Progenitor cell of endocrine pancreas (in vitro differentiated cells): ENCODE measurements around the gene ZEB1. TPM values are rescaled to one million over a fixed set of nuclear protein-coding genes. Genes with fewer than 3 reads are reported as not detected.

Experiments used
- DNase-seq: peaks from one replicate; pipeline ENCODE4 v3.0.0; 2021; ENCODE audit warnings: low spot score; ENCODE audit not compliant: unreplicated experiment
- H3K27ac Mint-ChIP-seq: 2 replicates; pipeline ENCODE4 v1.8.0; 2021; ENCODE audit warnings: mild to moderate bottlenecking, moderate library complexity, mixed read lengths
- H3K27me3 Mint-ChIP-seq: 2 replicates; pipeline ENCODE4 v1.8.0; 2021; ENCODE audit warnings: mixed read lengths
- H3K36me3 Mint-ChIP-seq: 2 replicates; pipeline ENCODE4 v1.8.0; 2022; ENCODE audit warnings: mixed read lengths; ENCODE audit not compliant: insufficient read depth
- H3K4me1 Mint-ChIP-seq: 2 replicates; pipeline ENCODE4 v1.8.0; 2021; ENCODE audit warnings: low read depth, mixed read lengths
- H3K4me3 Mint-ChIP-seq: 2 replicates; pipeline ENCODE4 v1.8.0; 2021; ENCODE audit warnings: low read depth, mild to moderate bottlenecking, moderate library complexity, mixed read lengths
- H3K9me3 Mint-ChIP-seq: 2 replicates; pipeline ENCODE4 v1.8.0; 2021; ENCODE audit warnings: low read depth, mixed read lengths
- total RNA-seq: library from RNA; stranded (reverse); gene quantifications from 2 replicates; pipeline ENCODE4 v1.2.1, GENCODE V29; 2021
- TF ChIP-seq, protein P1 (sequence below): fragments of 200-600 bp; sonication (generic); IDR thresholded peaks from one replicate; pipeline ENCODE4 v1.5.0; 2021; ENCODE audit warnings: antibody characterized with exemption, mild to moderate bottlenecking; ENCODE audit not compliant: unreplicated experiment

ZEB1 gene
- total RNA-seq, 1 donor from 2014 or later: 1.7 TPM

GRCh38 chr10:31468536-31468859, 149.5 kb downstream of the ZEB1 start:
- H3K27me3 Mint-ChIP-seq: no peaks in the 10 kb centered on the region
- peaks cover 9% of the 10 kb centered on the region for H3K9me3 Mint-ChIP-seq
- DNase-seq: no peak
- TF ChIP-seq, protein P1, sequence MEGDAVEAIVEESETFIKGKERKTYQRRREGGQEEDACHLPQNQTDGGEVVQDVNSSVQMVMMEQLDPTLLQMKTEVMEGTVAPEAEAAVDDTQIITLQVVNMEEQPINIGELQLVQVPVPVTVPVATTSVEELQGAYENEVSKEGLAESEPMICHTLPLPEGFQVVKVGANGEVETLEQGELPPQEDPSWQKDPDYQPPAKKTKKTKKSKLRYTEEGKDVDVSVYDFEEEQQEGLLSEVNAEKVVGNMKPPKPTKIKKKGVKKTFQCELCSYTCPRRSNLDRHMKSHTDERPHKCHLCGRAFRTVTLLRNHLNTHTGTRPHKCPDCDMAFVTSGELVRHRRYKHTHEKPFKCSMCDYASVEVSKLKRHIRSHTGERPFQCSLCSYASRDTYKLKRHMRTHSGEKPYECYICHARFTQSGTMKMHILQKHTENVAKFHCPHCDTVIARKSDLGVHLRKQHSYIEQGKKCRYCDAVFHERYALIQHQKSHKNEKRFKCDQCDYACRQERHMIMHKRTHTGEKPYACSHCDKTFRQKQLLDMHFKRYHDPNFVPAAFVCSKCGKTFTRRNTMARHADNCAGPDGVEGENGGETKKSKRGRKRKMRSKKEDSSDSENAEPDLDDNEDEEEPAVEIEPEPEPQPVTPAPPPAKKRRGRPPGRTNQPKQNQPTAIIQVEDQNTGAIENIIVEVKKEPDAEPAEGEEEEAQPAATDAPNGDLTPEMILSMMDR: no peak
- H3K4me1 Mint-ChIP-seq: no peaks in the 10 kb centered on the region
- H3K27ac Mint-ChIP-seq: no peak overlapping the region
- peaks cover 4% of the 10 kb centered on the region for H3K36me3 Mint-ChIP-seq
- H3K4me3 Mint-ChIP-seq: no peak overlapping the region

GRCh38 chr10:31475519-31475918, 156.5 kb downstream of the ZEB1 start:
- Mint-ChIP-seq H3K4me3 (no peak overlapping the region), H3K36me3 (no peaks in the 10 kb centered on the region), H3K4me1 (no peaks in the 10 kb centered on the region), H3K27ac (no peak overlapping the region), H3K27me3 (peaks cover 16% of the 10 kb centered on the region), H3K9me3 (peaks cover 14% of the 10 kb centered on the region)
- TF ChIP-seq, protein P1: no peak
- no peak for DNase-seq

GRCh38 chr10:31476088-31476487, 157.1 kb downstream of the ZEB1 start:
- Mint-ChIP-seq H3K36me3 (no peaks in the 10 kb centered on the region), H3K9me3 (peaks cover 14% of the 10 kb centered on the region), H3K27me3 (peaks cover 17% of the 10 kb centered on the region), H3K4me3 (no peak overlapping the region), H3K27ac (no peak overlapping the region), H3K4me1 (no peaks in the 10 kb centered on the region)
- TF ChIP-seq, protein P1: no peak
- no peak for DNase-seq

- Mint-ChIP-seq H3K36me3 (no peaks in the 10 kb centered on the region), H3K9me3 (peaks cover 14% of the 10 kb centered on the region), H3K27ac (no peak overlapping the region), H3K4me1 (peaks cover 2% of the 10 kb centered on the region), H3K4me3 (no peak overlapping the region), H3K27me3 (peaks cover 17% of the 10 kb centered on the region)
- DNase-seq: no peak
- TF ChIP-seq, protein P1: no peak
Observed at GRCh38 chr10:31477584-31477983, 158.6 kb downstream of the ZEB1 start.

- peaks cover 17% of the 10 kb centered on the region for H3K4me1 Mint-ChIP-seq
- no peaks in the 10 kb centered on the region for H3K36me3 Mint-ChIP-seq
- peaks cover 17% of the 10 kb centered on the region for H3K27me3 Mint-ChIP-seq
- no peak overlapping the region for H3K27ac Mint-ChIP-seq
- DNase-seq: no peak
- TF ChIP-seq, protein P1: no peak
- H3K9me3 Mint-ChIP-seq: peaks cover 14% of the 10 kb centered on the region
- no peak overlapping the region for H3K4me3 Mint-ChIP-seq
Observed at GRCh38 chr10:31479752-31480151, 160.7 kb downstream of the ZEB1 start.
